RWPE2 (cell line): ENCODE measurements around the gene SGCE.

Experiments
- ATAC-seq: fragments of 200-7000 bp; cut with Tn5 transposase; 3 replicates; pipeline ENCODE4 v1.9.1; 2021; ENCODE audit warnings: low read depth
- DNase-seq: peaks from one replicate; pipeline ENCODE4 v3.0.0-alpha.2; 2020; ENCODE audit warnings: low spot score
- H3K27ac ChIP-seq: fragments of 450-650 bp; 2 replicates; pipeline ENCODE4 v1.5.1; 2017; ENCODE audit warnings: mild to moderate bottlenecking; ENCODE audit not compliant: poor library complexity, severe bottlenecking
- H3K27me3 ChIP-seq: fragments of 250-450 bp; sonication (Bioruptor Pico); 2 replicates; pipeline ENCODE4 v1.5.1; 2021; ENCODE audit warnings: mild to moderate bottlenecking, moderate library complexity; ENCODE audit not compliant: insufficient read depth, poor library complexity, severe bottlenecking
- H3K36me3 ChIP-seq: fragments of 250-450 bp; sonication (Bioruptor Pico); 2 replicates; pipeline ENCODE4 v1.5.1; 2020; ENCODE audit warnings: low read depth, mild to moderate bottlenecking, moderate library complexity
- H3K4me1 ChIP-seq: fragments of 250-450 bp; sonication (Bioruptor Pico); 2 replicates; pipeline ENCODE4 v1.5.1; 2021; ENCODE audit warnings: mild to moderate bottlenecking, moderate library complexity; ENCODE audit not compliant: insufficient read depth, poor library complexity, severe bottlenecking
- H3K4me3 ChIP-seq: fragments of 250-450 bp; sonication (Bioruptor Pico); 2 replicates; pipeline ENCODE4 v1.5.1; 2021; ENCODE audit warnings: mild to moderate bottlenecking, moderate library complexity; ENCODE audit not compliant: severe bottlenecking
- H3K9me3 ChIP-seq: fragments of 250-450 bp; sonication (Bioruptor Pico); 2 replicates; pipeline ENCODE4 v1.5.1; 2021; ENCODE audit warnings: mild to moderate bottlenecking, moderate library complexity; ENCODE audit not compliant: severe bottlenecking
- TF ChIP-seq, protein P1 (sequence below): fragments of 450-650 bp; IDR thresholded peaks from one replicate; pipeline ENCODE4 v1.5.1; 2017; ENCODE audit warnings: mild to moderate bottlenecking, moderate library complexity; ENCODE audit not compliant: poor library complexity, severe bottlenecking

SGCE gene

GRCh38 chr7:94666879-94667587 lies 11.1 kb upstream of the SGCE start:
- Histone ChIP-seq H3K9me3 (no peaks in the 10 kb centered on the region), H3K4me1 (no peaks in the 10 kb centered on the region), H3K36me3 (no peaks in the 10 kb centered on the region), H3K4me3 (no peak overlapping the region), H3K27ac (no peak overlapping the region), H3K27me3 (no peaks in the 10 kb centered on the region)
- DNase-seq (no peak), ATAC-seq (no peak)
- TF ChIP-seq, protein P1, sequence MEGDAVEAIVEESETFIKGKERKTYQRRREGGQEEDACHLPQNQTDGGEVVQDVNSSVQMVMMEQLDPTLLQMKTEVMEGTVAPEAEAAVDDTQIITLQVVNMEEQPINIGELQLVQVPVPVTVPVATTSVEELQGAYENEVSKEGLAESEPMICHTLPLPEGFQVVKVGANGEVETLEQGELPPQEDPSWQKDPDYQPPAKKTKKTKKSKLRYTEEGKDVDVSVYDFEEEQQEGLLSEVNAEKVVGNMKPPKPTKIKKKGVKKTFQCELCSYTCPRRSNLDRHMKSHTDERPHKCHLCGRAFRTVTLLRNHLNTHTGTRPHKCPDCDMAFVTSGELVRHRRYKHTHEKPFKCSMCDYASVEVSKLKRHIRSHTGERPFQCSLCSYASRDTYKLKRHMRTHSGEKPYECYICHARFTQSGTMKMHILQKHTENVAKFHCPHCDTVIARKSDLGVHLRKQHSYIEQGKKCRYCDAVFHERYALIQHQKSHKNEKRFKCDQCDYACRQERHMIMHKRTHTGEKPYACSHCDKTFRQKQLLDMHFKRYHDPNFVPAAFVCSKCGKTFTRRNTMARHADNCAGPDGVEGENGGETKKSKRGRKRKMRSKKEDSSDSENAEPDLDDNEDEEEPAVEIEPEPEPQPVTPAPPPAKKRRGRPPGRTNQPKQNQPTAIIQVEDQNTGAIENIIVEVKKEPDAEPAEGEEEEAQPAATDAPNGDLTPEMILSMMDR, result no peak

DNA sequence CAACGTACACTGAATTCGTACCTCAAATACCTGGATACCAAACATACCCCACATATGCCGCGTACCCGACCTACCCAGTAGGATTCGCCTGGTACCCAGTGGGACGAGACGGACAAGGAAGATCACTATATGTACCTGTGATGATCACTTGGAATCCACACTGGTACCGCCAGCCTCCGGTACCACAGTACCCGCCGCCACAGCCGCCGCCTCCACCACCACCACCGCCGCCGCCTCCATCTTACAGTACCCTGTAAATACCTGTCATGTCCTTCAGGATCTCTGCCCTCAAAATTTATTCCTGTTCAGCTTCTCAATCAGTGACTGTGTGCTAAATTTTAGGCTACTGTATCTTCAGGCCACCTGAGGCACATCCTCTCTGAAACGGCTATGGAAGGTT lies 9.5 kb upstream of the SGCE start:
- DNase-seq (no peak), ATAC-seq (no peak)
- no peaks in the 10 kb centered on the region for H3K4me1 ChIP-seq
- H3K4me3 ChIP-seq, result no peak overlapping the region
- no peaks in the 10 kb centered on the region for H3K9me3 ChIP-seq
- no peaks in the 10 kb centered on the region for H3K36me3 ChIP-seq
- no peaks in the 10 kb centered on the region for H3K27me3 ChIP-seq
- TF ChIP-seq, protein P1, result no peak
- H3K27ac ChIP-seq, result no peak overlapping the region

DNA sequence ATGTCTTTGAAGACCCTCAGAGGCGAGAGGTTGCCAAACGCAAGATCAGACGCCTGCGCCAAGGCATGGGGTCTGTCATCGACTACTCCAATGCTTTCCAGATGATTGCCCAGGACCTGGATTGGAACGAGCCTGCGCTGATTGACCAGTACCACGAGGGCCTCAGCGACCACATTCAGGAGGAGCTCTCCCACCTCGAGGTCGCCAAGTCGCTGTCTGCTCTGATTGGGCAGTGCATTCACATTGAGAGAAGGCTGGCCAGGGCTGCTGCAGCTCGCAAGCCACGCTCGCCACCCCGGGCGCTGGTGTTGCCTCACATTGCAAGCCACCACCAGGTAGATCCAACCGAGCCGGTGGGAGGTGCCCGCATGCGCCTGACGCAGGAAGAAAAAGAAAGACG lies 8.1 kb upstream of the SGCE start:
- no peak overlapping the region for H3K4me3 ChIP-seq
- peaks cover 7% of the 10 kb centered on the region for H3K4me1 ChIP-seq
- no peaks in the 10 kb centered on the region for H3K27me3 ChIP-seq
- no peak for DNase-seq
- no peaks in the 10 kb centered on the region for H3K9me3 ChIP-seq
- no peak for ATAC-seq
- TF ChIP-seq, protein P1, result no peak
- H3K36me3 ChIP-seq, result no peaks in the 10 kb centered on the region
- H3K27ac ChIP-seq, result no peak overlapping the region

DNA sequence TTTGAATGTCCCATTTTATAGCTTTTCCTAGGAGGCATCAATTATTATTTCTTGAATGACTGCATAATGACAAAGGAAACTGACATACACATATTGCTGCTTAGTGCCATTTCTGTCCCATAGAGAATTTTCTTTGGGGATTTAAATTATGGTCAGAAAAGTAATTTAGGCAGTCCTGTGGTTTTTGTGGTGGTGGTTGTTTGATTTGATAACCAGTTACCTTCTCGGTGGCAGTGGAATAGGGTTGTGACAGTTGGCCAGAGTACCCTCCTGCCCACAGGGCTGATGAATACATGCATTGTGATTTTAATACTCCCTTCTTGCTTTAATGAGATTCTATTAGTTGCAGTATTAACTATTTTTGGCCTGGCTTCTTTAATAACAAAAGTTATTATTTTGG lies 6.6 kb upstream of the SGCE start:
- Histone ChIP-seq H3K4me1 (peaks cover 7% of the 10 kb centered on the region), H3K27me3 (no peaks in the 10 kb centered on the region), H3K4me3 (no peak overlapping the region), H3K27ac (no peak overlapping the region), H3K9me3 (no peaks in the 10 kb centered on the region), H3K36me3 (no peaks in the 10 kb centered on the region)
- no peak for ATAC-seq
- TF ChIP-seq, protein P1, result no peak
- DNase-seq, result no peak

DNA sequence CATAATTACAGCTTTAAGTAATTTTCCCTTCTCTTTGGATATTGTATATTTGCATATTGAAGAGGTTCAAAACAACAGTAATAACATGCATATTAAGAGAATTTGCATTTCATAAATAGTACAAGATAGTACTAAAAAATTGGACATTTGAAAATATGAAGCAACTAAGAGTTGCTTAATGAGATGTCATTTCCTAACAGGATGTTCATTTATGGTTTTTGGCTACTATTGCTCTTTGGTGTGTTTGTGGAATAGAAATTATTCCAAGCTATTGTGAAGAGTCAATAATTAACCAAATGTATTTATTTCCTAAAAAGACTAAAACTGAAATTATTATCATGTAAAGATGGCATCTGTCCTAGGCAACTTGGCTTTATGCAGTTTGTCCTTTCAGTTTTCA lies 4.1 kb upstream of the SGCE start:
- TF ChIP-seq, protein P1, result no peak
- Histone ChIP-seq H3K4me3 (no peak overlapping the region), H3K27me3 (no peaks in the 10 kb centered on the region), H3K4me1 (peaks cover 7% of the 10 kb centered on the region), H3K27ac (no peak overlapping the region), H3K36me3 (no peaks in the 10 kb centered on the region), H3K9me3 (no peaks in the 10 kb centered on the region)
- DNase-seq, result no peak
- ATAC-seq, result no peak
